GM03348 (cell line): ENCODE results near the gene EPS15.
"Not testable (repeated sequence)": the region's sequence is repeated elsewhere in the genome, so short reads cannot be mapped to it uniquely, and the experiment has no call there.

ENCODE experiments used
- DNase-seq: peaks from one replicate; pipeline ENCODE4 v3.0.0; 2012; ENCODE audit warnings: low spot score

EPS15 gene

GRCh38 chr1:51519048-51519864 is at the start of gene EPS15:
Gene EPS15, minus strand, starts transcription at chr1:51519266. Its CDS starts 35 bp downstream, at chr1:51519231.
- peak; percentile 98 for DNase-seq

- no peak for DNase-seq
Measured at GRCh38 chr1:51568231-51568935, 49.3 kb upstream of the EPS15 start.

GRCh38 chr1:51567653-51568052 is 48.6 kb upstream of the EPS15 start:
- peak; percentile 75 for DNase-seq

GRCh38 chr1:51566260-51566659 is 47.2 kb upstream of the EPS15 start:
- DNase-seq, result no peak

- DNase-seq, result no peak
Measured at GRCh38 chr1:51565009-51565408, 45.9 kb upstream of the EPS15 start.

GRCh38 chr1:51564124-51564523 is 45.1 kb upstream of the EPS15 start:
- peak; percentile 54 for DNase-seq

GRCh38 chr1:51561702-51562101 is 42.6 kb upstream of the EPS15 start:
- no peak for DNase-seq

- DNase-seq, result not testable (repeated sequence)
Measured at GRCh38 chr1:51560895-51561294, 41.8 kb upstream of the EPS15 start.

- no peak for DNase-seq
Measured at GRCh38 chr1:51560034-51560433, 41.0 kb upstream of the EPS15 start.

GRCh38 chr1:51559501-51559900 is 40.4 kb upstream of the EPS15 start:
- DNase-seq, result no peak

GRCh38 chr1:51559064-51559500 is 40.0 kb upstream of the EPS15 start:
- DNase-seq, result no peak

- DNase-seq, result peak; percentile 67
Measured at GRCh38 chr1:51558375-51558924, 39.4 kb upstream of the EPS15 start.

GRCh38 chr1:51557168-51557567 is 38.1 kb upstream of the EPS15 start:
- no peak for DNase-seq

- no peak for DNase-seq
Measured at GRCh38 chr1:51555866-51556619, 37.0 kb upstream of the EPS15 start.

- DNase-seq, result no peak
Measured at GRCh38 chr1:51553911-51554310, 34.8 kb upstream of the EPS15 start.

GRCh38 chr1:51552929-51553807 is 34.1 kb upstream of the EPS15 start:
- DNase-seq, result no peak

- DNase-seq, result no peak
Measured at GRCh38 chr1:51551848-51552296, 32.8 kb upstream of the EPS15 start.

- no peak for DNase-seq
Measured at GRCh38 chr1:51551081-51551480, 32.0 kb upstream of the EPS15 start.

- no peak for DNase-seq
Measured at GRCh38 chr1:51549901-51550300, 30.8 kb upstream of the EPS15 start.

- peak; percentile 41 for DNase-seq
Measured at GRCh38 chr1:51549016-51549619, 30.1 kb upstream of the EPS15 start.

GRCh38 chr1:51543858-51544257 is 24.8 kb upstream of the EPS15 start:
- no peak for DNase-seq
